ENCODE data around the gene ELFN1.

ELFN1 gene

GRCh38 chr7:1693419-1693990, 23.4 kb downstream of the ELFN1 start:
- TF ChIP-seq REST (IDR thresholded peaks at IDR 0.05; ENCODE audit: insufficient read depth in 1 of 2, low read depth in 2 of 2, low read length in 2 of 2): no peak
- no peak for TF ChIP-seq SIN3A (IDR thresholded peaks at IDR 0.05; ENCODE audit: borderline replicate concordance, insufficient read depth, low read length)
- TF ChIP-seq FOXP2 (optimal IDR thresholded peaks at IDR 0.05; ENCODE audit: borderline replicate concordance, extremely low read depth, extremely low read length, insufficient read depth): no peak
- TF ChIP-seq POLR2AphosphoS5 (IDR thresholded peaks at IDR 0.05; ENCODE audit: low read depth, low read length): no peak
- TF ChIP-seq TAF1 (IDR thresholded peaks at IDR 0.05; ENCODE audit: borderline replicate concordance, insufficient read depth, low read length): no peak

- TF ChIP-seq SIN3A (IDR thresholded peaks at IDR 0.05; ENCODE audit: borderline replicate concordance, insufficient read depth, low read length) (no peak), POLR2AphosphoS5 (IDR thresholded peaks at IDR 0.05; ENCODE audit: low read depth, low read length) (no peak), FOXP2 (optimal IDR thresholded peaks at IDR 0.05; ENCODE audit: borderline replicate concordance, extremely low read depth, extremely low read length, insufficient read depth) (no peak), TAF1 (IDR thresholded peaks at IDR 0.05; ENCODE audit: borderline replicate concordance, insufficient read depth, low read length) (no peak), REST (IDR thresholded peaks at IDR 0.05; ENCODE audit: insufficient read depth in 1 of 2, low read depth in 2 of 2, low read length in 2 of 2) (no peak)
Observed at GRCh38 chr7:1693991-1694524, 24.0 kb downstream of the ELFN1 start.

- TF ChIP-seq TAF1 (IDR thresholded peaks at IDR 0.05; ENCODE audit: borderline replicate concordance, insufficient read depth, low read length): no peak
Observed at GRCh38 chr7:1694611-1695511, 24.8 kb downstream of the ELFN1 start.

- TF ChIP-seq FOXP2 (optimal IDR thresholded peaks at IDR 0.05; ENCODE audit: borderline replicate concordance, extremely low read depth, extremely low read length, insufficient read depth): no peak
- TF ChIP-seq REST (IDR thresholded peaks at IDR 0.05; ENCODE audit: insufficient read depth in 1 of 2, low read depth in 2 of 2, low read length in 2 of 2): no peak
- TF ChIP-seq POLR2AphosphoS5 (IDR thresholded peaks at IDR 0.05; ENCODE audit: low read depth, low read length): no peak
- TF ChIP-seq SIN3A (IDR thresholded peaks at IDR 0.05; ENCODE audit: borderline replicate concordance, insufficient read depth, low read length): no peak
- no peak for TF ChIP-seq TAF1 (IDR thresholded peaks at IDR 0.05; ENCODE audit: borderline replicate concordance, insufficient read depth, low read length)
Observed at GRCh38 chr7:1695800-1696454, 25.9 kb downstream of the ELFN1 start.

GRCh38 chr7:1696671-1697498, 26.8 kb downstream of the ELFN1 start:
- TF ChIP-seq SIN3A (IDR thresholded peaks at IDR 0.05; ENCODE audit: borderline replicate concordance, insufficient read depth, low read length) (no peak), TAF1 (IDR thresholded peaks at IDR 0.05; ENCODE audit: borderline replicate concordance, insufficient read depth, low read length) (no peak), REST (IDR thresholded peaks at IDR 0.05; ENCODE audit: insufficient read depth in 1 of 2, low read depth in 2 of 2, low read length in 2 of 2) (no peak), FOXP2 (optimal IDR thresholded peaks at IDR 0.05; ENCODE audit: borderline replicate concordance, extremely low read depth, extremely low read length, insufficient read depth) (no peak), POLR2AphosphoS5 (IDR thresholded peaks at IDR 0.05; ENCODE audit: low read depth, low read length) (no peak)
